Measurements from ENCODE around the gene ETV5.

DNA sequence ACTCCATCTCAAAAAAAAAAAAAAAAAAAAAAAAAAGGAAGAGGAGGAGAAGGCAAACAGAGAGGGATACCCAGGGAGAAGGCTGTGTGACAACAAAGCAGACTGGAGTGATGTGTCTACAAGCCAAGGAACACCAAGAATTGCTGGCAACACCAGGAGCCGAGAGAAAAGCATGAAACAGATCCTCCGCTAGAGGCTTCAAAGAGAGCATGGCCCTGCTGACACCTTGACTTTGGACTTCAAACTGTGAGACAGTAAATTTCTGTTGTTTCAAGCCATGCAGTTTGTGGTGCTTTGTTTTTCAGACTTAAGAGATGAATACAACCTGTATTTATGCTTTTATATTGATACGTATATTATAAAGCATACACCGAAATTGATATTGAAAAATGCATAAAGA, 96.8 kb downstream of the ETV5 start:
- TF ChIP-seq POLR2A (IDR thresholded peaks at IDR 0.05) (no peak), CTCF (IDR thresholded peaks at IDR 0.05 in 4 of 5, conservative IDR thresholded peaks at IDR 0.05 in 1 of 5) (no peak)
